GM18858 (cell line): Measurements from ENCODE around the gene IL26.
A peak's percentile ranks its signal among the peaks of the same experiment; 100 is the strongest.

Experiments
- ATAC-seq: cut with Tn5 transposase; IDR thresholded peaks from one replicate; pipeline ENCODE4 v1.9.1; 2021; ENCODE audit not compliant: unreplicated experiment

IL26 gene

GRCh38 chr12:68225576-68226476 lies at the start of gene IL26:
Gene IL26 (minus strand): TSS chr12:68225810. CDS start chr12:68225756, 54 bp downstream.
- no peak for ATAC-seq

GRCh38 chr12:68272732-68273131 lies 47.1 kb upstream of the IL26 start:
- no peak for ATAC-seq

- no peak for ATAC-seq
These were observed 45.7 kb upstream of the IL26 start for GRCh38 chr12:68271346-68271745.

- no peak for ATAC-seq
These were observed 44.7 kb upstream of the IL26 start for GRCh38 chr12:68270358-68270757.

- no peak for ATAC-seq
These were observed 44.2 kb upstream of the IL26 start for GRCh38 chr12:68269779-68270178.

GRCh38 chr12:68268967-68269366 lies 43.4 kb upstream of the IL26 start:
- no peak for ATAC-seq

- no peak for ATAC-seq
These were observed 42.3 kb upstream of the IL26 start for GRCh38 chr12:68267892-68268396.

- ATAC-seq: no peak
These were observed 39.2 kb upstream of the IL26 start for GRCh38 chr12:68264857-68265256.

- ATAC-seq: no peak
These were observed 38.7 kb upstream of the IL26 start for GRCh38 chr12:68264158-68264855.

- ATAC-seq: no peak
These were observed 37.8 kb upstream of the IL26 start for GRCh38 chr12:68263366-68263765.

GRCh38 chr12:68261896-68262295 lies 36.3 kb upstream of the IL26 start:
- ATAC-seq: no peak

- no peak for ATAC-seq
These were observed 34.5 kb upstream of the IL26 start for GRCh38 chr12:68260153-68260552.

- no peak for ATAC-seq
These were observed 33.8 kb upstream of the IL26 start for GRCh38 chr12:68259318-68259940.

- ATAC-seq: no peak
These were observed 27.9 kb upstream of the IL26 start, which contains the start of gene IL22 for GRCh38 chr12:68253504-68253903. Gene IL22 (minus strand): TSS chr12:68253604. CDS start chr12:68253448, 156 bp downstream.

GRCh38 chr12:68252077-68252476 lies 26.5 kb upstream of the IL26 start:
- ATAC-seq: no peak

GRCh38 chr12:68250454-68250853 lies 24.8 kb upstream of the IL26 start:
- ATAC-seq: no peak

- no peak for ATAC-seq
These were observed 22.2 kb upstream of the IL26 start for GRCh38 chr12:68247785-68248184.

- ATAC-seq: no peak
These were observed 20.7 kb upstream of the IL26 start for GRCh38 chr12:68246350-68246749.

- ATAC-seq: no peak
These were observed 19.8 kb upstream of the IL26 start for GRCh38 chr12:68245180-68246021.

- ATAC-seq: no peak
These were observed 17.2 kb upstream of the IL26 start for GRCh38 chr12:68242777-68243176.

- ATAC-seq: peak; percentile 98
These were observed 15.4 kb upstream of the IL26 start for GRCh38 chr12:68240975-68241374.
